ENCODE data around the gene CYSRT1.

GRCh38 chr9:137187386-137187785, 37.6 kb upstream of the CYSRT1 start:
- TF ChIP-seq YY1 (IDR thresholded peaks at IDR 0.05; ENCODE audit: low read depth) (no peak), TEAD4 (IDR thresholded peaks at IDR 0.05) (no peak), MAX (IDR thresholded peaks at IDR 0.05) (no peak), TAF1 (IDR thresholded peaks at IDR 0.05; ENCODE audit: low read depth) (no peak), FOXM1 (IDR thresholded peaks at IDR 0.05; ENCODE audit: borderline replicate concordance, low read depth) (no peak), CEBPB (IDR thresholded peaks at IDR 0.05) (no peak), NFIC (IDR thresholded peaks at IDR 0.05) (no peak)
